Activated T-cell treated with anti-CD3 and anti-CD28 coated beads, Interleukin-2, amount 50 U/mL, for 24 hours (primary cell): ENCODE measurements around the gene OR2H2.

ENCODE experiments used
- DNase-seq: peaks from one replicate; pipeline ENCODE4 v3.0.0-alpha.2; 2020
- H3K27ac Mint-ChIP-seq: 2 replicates; pipeline ENCODE4 v1.8.0; 2020; ENCODE audit warnings: mild to moderate bottlenecking, mixed read lengths
- H3K27me3 Mint-ChIP-seq: 2 replicates; pipeline ENCODE4 v1.8.0; 2020; ENCODE audit warnings: mixed read lengths
- H3K36me3 Mint-ChIP-seq: 2 replicates; pipeline ENCODE4 v1.8.0; 2020; ENCODE audit warnings: low read depth, mixed read lengths
- H3K4me1 Mint-ChIP-seq: 2 replicates; pipeline ENCODE4 v1.8.0; 2020; ENCODE audit warnings: low read depth, mixed read lengths
- H3K4me3 Mint-ChIP-seq: 2 replicates; pipeline ENCODE4 v1.8.0; 2020; ENCODE audit warnings: mild to moderate bottlenecking, moderate library complexity, mixed read lengths
- H3K9me3 Mint-ChIP-seq: 2 replicates; pipeline ENCODE4 v1.8.0; 2020; ENCODE audit warnings: mixed read lengths

The OR2H2 gene

GRCh38 chr6:29566856-29567255 lies 18.1 kb upstream of the OR2H2 start:
- Mint-ChIP-seq H3K4me3 (no peak overlapping the region), H3K36me3 (no peaks in the 10 kb centered on the region), H3K27ac (no peak overlapping the region), H3K27me3 (peaks cover 59% of the 10 kb centered on the region), H3K9me3 (no peaks in the 10 kb centered on the region), H3K4me1 (peaks cover 5% of the 10 kb centered on the region)
- no peak for DNase-seq

GRCh38 chr6:29567541-29567940 lies 17.4 kb upstream of the OR2H2 start:
- H3K9me3 Mint-ChIP-seq = no peaks in the 10 kb centered on the region
- peaks cover 5% of the 10 kb centered on the region for H3K4me1 Mint-ChIP-seq
- H3K36me3 Mint-ChIP-seq = no peaks in the 10 kb centered on the region
- no peak overlapping the region for H3K4me3 Mint-ChIP-seq
- H3K27me3 Mint-ChIP-seq = peaks cover 62% of the 10 kb centered on the region
- no peak overlapping the region for H3K27ac Mint-ChIP-seq
- DNase-seq = no peak

- Mint-ChIP-seq H3K27me3 (peaks cover 57% of the 10 kb centered on the region), H3K36me3 (no peaks in the 10 kb centered on the region), H3K4me1 (peaks cover 5% of the 10 kb centered on the region), H3K27ac (no peak overlapping the region), H3K9me3 (no peaks in the 10 kb centered on the region), H3K4me3 (no peak overlapping the region)
- DNase-seq = no peak
These were observed 16.9 kb upstream of the OR2H2 start for GRCh38 chr6:29567991-29568390.

GRCh38 chr6:29576056-29576455 lies 8.9 kb upstream of the OR2H2 start:
- Mint-ChIP-seq H3K4me1 (no peaks in the 10 kb centered on the region), H3K9me3 (no peaks in the 10 kb centered on the region), H3K4me3 (no peak overlapping the region), H3K36me3 (no peaks in the 10 kb centered on the region), H3K27me3 (peaks cover 69% of the 10 kb centered on the region), H3K27ac (no peak overlapping the region)
- DNase-seq = no peak

GRCh38 chr6:29577544-29577943 lies 7.4 kb upstream of the OR2H2 start:
- no peaks in the 10 kb centered on the region for H3K36me3 Mint-ChIP-seq
- no peaks in the 10 kb centered on the region for H3K4me1 Mint-ChIP-seq
- no peak overlapping the region for H3K27ac Mint-ChIP-seq
- H3K4me3 Mint-ChIP-seq = no peak overlapping the region
- H3K27me3 Mint-ChIP-seq = peaks cover 60% of the 10 kb centered on the region
- no peak for DNase-seq
- H3K9me3 Mint-ChIP-seq = no peaks in the 10 kb centered on the region

- H3K4me3 Mint-ChIP-seq = no peak overlapping the region
- no peaks in the 10 kb centered on the region for H3K9me3 Mint-ChIP-seq
- no peak overlapping the region for H3K27ac Mint-ChIP-seq
- H3K36me3 Mint-ChIP-seq = no peaks in the 10 kb centered on the region
- H3K27me3 Mint-ChIP-seq = peaks cover 19% of the 10 kb centered on the region
- peak; percentile 51 for DNase-seq
- H3K4me1 Mint-ChIP-seq = no peaks in the 10 kb centered on the region
These were observed 4.6 kb downstream of the OR2H2 start for GRCh38 chr6:29589423-29590048.

GRCh38 chr6:29590218-29590808 lies 5.4 kb downstream of the OR2H2 start:
- Mint-ChIP-seq H3K9me3 (no peaks in the 10 kb centered on the region), H3K4me3 (no peak overlapping the region), H3K27me3 (peaks cover 19% of the 10 kb centered on the region), H3K36me3 (no peaks in the 10 kb centered on the region), H3K4me1 (no peaks in the 10 kb centered on the region), H3K27ac (no peak overlapping the region)
- DNase-seq = no peak

GRCh38 chr6:29591677-29592076 lies 6.8 kb downstream of the OR2H2 start:
- H3K4me3 Mint-ChIP-seq = no peak overlapping the region
- H3K4me1 Mint-ChIP-seq = no peaks in the 10 kb centered on the region
- H3K36me3 Mint-ChIP-seq = no peaks in the 10 kb centered on the region
- DNase-seq = no peak
- H3K27me3 Mint-ChIP-seq = peaks cover 19% of the 10 kb centered on the region
- no peak overlapping the region for H3K27ac Mint-ChIP-seq
- H3K9me3 Mint-ChIP-seq = no peaks in the 10 kb centered on the region

- H3K27ac Mint-ChIP-seq = no peak overlapping the region
- no peak overlapping the region for H3K4me3 Mint-ChIP-seq
- no peaks in the 10 kb centered on the region for H3K36me3 Mint-ChIP-seq
- H3K4me1 Mint-ChIP-seq = no peaks in the 10 kb centered on the region
- H3K9me3 Mint-ChIP-seq = no peaks in the 10 kb centered on the region
- peaks cover 15% of the 10 kb centered on the region for H3K27me3 Mint-ChIP-seq
- DNase-seq = no peak
These were observed 8.4 kb downstream of the OR2H2 start for GRCh38 chr6:29593199-29593855.

GRCh38 chr6:29596381-29596900 lies 11.5 kb downstream of the OR2H2 start:
- no peak overlapping the region for H3K27ac Mint-ChIP-seq
- peaks cover 2% of the 10 kb centered on the region for H3K36me3 Mint-ChIP-seq
- H3K9me3 Mint-ChIP-seq = no peaks in the 10 kb centered on the region
- DNase-seq = no peak
- H3K4me3 Mint-ChIP-seq = no peak overlapping the region
- H3K4me1 Mint-ChIP-seq = no peaks in the 10 kb centered on the region
- H3K27me3 Mint-ChIP-seq = peaks cover 5% of the 10 kb centered on the region

- H3K4me1 Mint-ChIP-seq = no peaks in the 10 kb centered on the region
- no peak overlapping the region for H3K27ac Mint-ChIP-seq
- H3K4me3 Mint-ChIP-seq = no peak overlapping the region
- DNase-seq = no peak
- H3K36me3 Mint-ChIP-seq = peaks cover 4% of the 10 kb centered on the region
- H3K9me3 Mint-ChIP-seq = no peaks in the 10 kb centered on the region
- H3K27me3 Mint-ChIP-seq = peaks cover 5% of the 10 kb centered on the region
These were observed 12.3 kb downstream of the OR2H2 start for GRCh38 chr6:29597184-29597583.

GRCh38 chr6:29598172-29598747 lies 13.3 kb downstream of the OR2H2 start:
- Mint-ChIP-seq H3K9me3 (no peaks in the 10 kb centered on the region), H3K27ac (no peak overlapping the region), H3K27me3 (peaks cover under 1% of the 10 kb centered on the region), H3K4me3 (no peak overlapping the region), H3K4me1 (no peaks in the 10 kb centered on the region), H3K36me3 (peaks cover 7% of the 10 kb centered on the region)
- no peak for DNase-seq

- no peak overlapping the region for H3K4me3 Mint-ChIP-seq
- H3K36me3 Mint-ChIP-seq = peaks cover 43% of the 10 kb centered on the region
- H3K27ac Mint-ChIP-seq = no peak overlapping the region
- no peak for DNase-seq
- H3K9me3 Mint-ChIP-seq = no peaks in the 10 kb centered on the region
- no peaks in the 10 kb centered on the region for H3K4me1 Mint-ChIP-seq
- H3K27me3 Mint-ChIP-seq = no peaks in the 10 kb centered on the region
These were observed 17.8 kb downstream of the OR2H2 start for GRCh38 chr6:29602564-29603361.

GRCh38 chr6:29603456-29603855 lies 18.5 kb downstream of the OR2H2 start:
- Mint-ChIP-seq H3K27me3 (no peaks in the 10 kb centered on the region), H3K4me3 (no peak overlapping the region), H3K27ac (no peak overlapping the region), H3K36me3 (peaks cover 47% of the 10 kb centered on the region), H3K9me3 (no peaks in the 10 kb centered on the region), H3K4me1 (no peaks in the 10 kb centered on the region)
- no peak for DNase-seq
